Endothelial cell of umbilical vein (primary cell): ENCODE results near the gene LHX2.

Experiments used
- EZH2 ChIP-seq: IDR thresholded peaks from 2 replicates; pipeline ENCODE4 v1.6.1; 2012; ENCODE audit warnings: borderline replicate concordance, low read depth, mild to moderate bottlenecking, moderate library complexity, low read length, inconsistent platforms; ENCODE audit not compliant: severe bottlenecking
- TF ChIP-seq, protein P1 (sequence below), 2 donors: IDR thresholded peaks; 1 replicate in 1 of 2; 2 replicates in 1 of 2; pipeline ENCODE4 v1.5.1; 2011; ENCODE audit warnings: low read length in 2 of 2, mild to moderate bottlenecking in 2 of 2, moderate library complexity in 2 of 2, control low read depth in 1 of 2, inconsistent platforms in 1 of 2, low read depth in 1 of 2; ENCODE audit not compliant: insufficient read depth in 1 of 2; ENCODE audit errors: extremely low read depth in 1 of 2
- TF ChIP-seq, protein P2 (sequence below): IDR thresholded peaks from 2 replicates; pipeline ENCODE4 v1.6.1; 2011; ENCODE audit not compliant: insufficient read depth, insufficient read length

GRCh38 chr9:124036578-124036977, 25.0 kb downstream of the LHX2 start:
- TF ChIP-seq, protein P1, sequence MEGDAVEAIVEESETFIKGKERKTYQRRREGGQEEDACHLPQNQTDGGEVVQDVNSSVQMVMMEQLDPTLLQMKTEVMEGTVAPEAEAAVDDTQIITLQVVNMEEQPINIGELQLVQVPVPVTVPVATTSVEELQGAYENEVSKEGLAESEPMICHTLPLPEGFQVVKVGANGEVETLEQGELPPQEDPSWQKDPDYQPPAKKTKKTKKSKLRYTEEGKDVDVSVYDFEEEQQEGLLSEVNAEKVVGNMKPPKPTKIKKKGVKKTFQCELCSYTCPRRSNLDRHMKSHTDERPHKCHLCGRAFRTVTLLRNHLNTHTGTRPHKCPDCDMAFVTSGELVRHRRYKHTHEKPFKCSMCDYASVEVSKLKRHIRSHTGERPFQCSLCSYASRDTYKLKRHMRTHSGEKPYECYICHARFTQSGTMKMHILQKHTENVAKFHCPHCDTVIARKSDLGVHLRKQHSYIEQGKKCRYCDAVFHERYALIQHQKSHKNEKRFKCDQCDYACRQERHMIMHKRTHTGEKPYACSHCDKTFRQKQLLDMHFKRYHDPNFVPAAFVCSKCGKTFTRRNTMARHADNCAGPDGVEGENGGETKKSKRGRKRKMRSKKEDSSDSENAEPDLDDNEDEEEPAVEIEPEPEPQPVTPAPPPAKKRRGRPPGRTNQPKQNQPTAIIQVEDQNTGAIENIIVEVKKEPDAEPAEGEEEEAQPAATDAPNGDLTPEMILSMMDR (IDR thresholded peaks at IDR 0.05; ENCODE audit: extremely low read depth in 1 of 2, insufficient read depth in 1 of 2, low read depth in 1 of 2, low read length in 2 of 2), result no peak
- no peak for TF ChIP-seq EZH2
- TF ChIP-seq, protein P2, sequence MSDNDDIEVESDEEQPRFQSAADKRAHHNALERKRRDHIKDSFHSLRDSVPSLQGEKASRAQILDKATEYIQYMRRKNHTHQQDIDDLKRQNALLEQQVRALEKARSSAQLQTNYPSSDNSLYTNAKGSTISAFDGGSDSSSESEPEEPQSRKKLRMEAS, result no peak
